Endothelial cell of umbilical vein (primary cell): ENCODE results near the gene CDKN2D. TPM values are rescaled to one million over a fixed set of nuclear protein-coding genes. Genes with fewer than 3 reads are reported as not detected.

ENCODE experiments used
- BruUV-seq: library from RNA; stranded (reverse); fragments of 400-500 nt; replicated peaks from 2 replicates; lab custom pipeline; 2021; lab: Mats Ljungman, UMichigan
- CTCF ChIA-PET: fragments of 300-600, 350-600 bp; sonication (Branson Sonifier 250); formaldehyde crosslinking; loops from one replicate; lab custom pipeline; 2021; ENCODE audit warnings: antibody characterized with exemption, inconsistent platforms; lab: Charles Lee
- POLR2A ChIA-PET: fragments of 300-600, 350-600 bp; sonication (Branson Sonifier 250); formaldehyde crosslinking; loops from one replicate; lab custom pipeline; 2021; ENCODE audit warnings: antibody characterized with exemption, inconsistent platforms; lab: Charles Lee
- DNase-seq: peaks from one replicate; pipeline ENCODE4 v3.0.0-alpha.2; 2011; ENCODE audit warnings: low read depth, low spot score
- FAIRE-seq: peaks from 2 replicates; lab custom pipeline; 2011; peaks lifted over from hg19 to GRCh38; lab: Jason Lieb, UNC
- H2AFZ ChIP-seq: 2 replicates; pipeline ENCODE4 v1.6.0; 2012; ENCODE audit warnings: low read depth, low read length, control low read depth, inconsistent platforms
- H3K27ac ChIP-seq: 2 replicates; pipeline ENCODE4 v1.5.1; 2011; ENCODE audit warnings: low read depth, mild to moderate bottlenecking, control low read depth, low read length, moderate library complexity; ENCODE audit not compliant: insufficient read depth
- H3K27me3 ChIP-seq, 2 experiments: 2 replicates each; pipeline versions ENCODE4 v1.6.0 to v1.6.1; 2011; ENCODE audit warnings: low read length in 2 of 2, mixed read lengths in 1 of 2; ENCODE audit not compliant: control insufficient read depth in 2 of 2, insufficient read depth in 2 of 2
- H3K36me3 ChIP-seq, 2 experiments: 2 replicates in 1 of 2; 3 replicates in 1 of 2; pipeline ENCODE4 v1.5.1; 2011; ENCODE audit warnings: low read length in 2 of 2, mild to moderate bottlenecking in 1 of 2, moderate library complexity in 1 of 2; ENCODE audit not compliant: control insufficient read depth in 2 of 2, insufficient read depth in 2 of 2; ENCODE audit errors: extremely low read depth in 1 of 2
- H3K4me1 ChIP-seq: 3 replicates; pipeline ENCODE4 v1.5.1; 2011; ENCODE audit warnings: mild to moderate bottlenecking, low read length; ENCODE audit not compliant: control insufficient read depth, insufficient read depth; ENCODE audit errors: extremely low read depth
- H3K4me2 ChIP-seq: 2 replicates; pipeline ENCODE4 v1.6.1; 2011; ENCODE audit warnings: low read length, control low read depth, mixed read lengths; ENCODE audit not compliant: insufficient read depth
- H3K4me3 ChIP-seq, 3 experiments: fragments of 200-600 bp in 1 of 3; sonication (generic), shearing (Covaris generic) in 1 of 3; replicated peaks in 1 of 3; 2 replicates each; pipeline ENCODE4 v1.5.1; 2011 to 2016; ENCODE audit warnings: control low read depth in 3 of 3, low read length in 3 of 3, mild to moderate bottlenecking in 2 of 3, inconsistent platforms in 1 of 3, low read depth in 1 of 3, moderate library complexity in 1 of 3; ENCODE audit not compliant: insufficient read depth in 1 of 3
- H3K79me2 ChIP-seq: 2 replicates; pipeline ENCODE4 v1.6.0; 2012; ENCODE audit warnings: low read length, inconsistent platforms; ENCODE audit not compliant: control insufficient read depth, insufficient read depth
- H3K9ac ChIP-seq: replicated peaks from 2 replicates; pipeline ENCODE3; 2011; ENCODE audit warnings: low read length, control low read depth; ENCODE audit not compliant: insufficient read depth; ENCODE audit errors: extremely low read depth
- H3K9me1 ChIP-seq: replicated peaks from 3 replicates; pipeline ENCODE4 v1.6.0; 2011; ENCODE audit warnings: mild to moderate bottlenecking, low read length; ENCODE audit not compliant: control insufficient read depth, insufficient read depth; ENCODE audit errors: extremely low read depth
- H3K9me3 ChIP-seq: replicated peaks from 2 replicates; pipeline ENCODE4 v1.5.1; 2012; ENCODE audit warnings: low read length, inconsistent platforms; ENCODE audit not compliant: control insufficient read depth, insufficient read depth
- H4K20me1 ChIP-seq: replicated peaks from 2 replicates; pipeline ENCODE3; 2011; ENCODE audit warnings: mild to moderate bottlenecking, low read length; ENCODE audit not compliant: control insufficient read depth, insufficient read depth; ENCODE audit errors: extremely low read depth
- CTCF ChIP-seq, 2 donors: IDR thresholded peaks; 1 replicate in 1 of 2; 2 replicates in 1 of 2; pipeline ENCODE4 v1.5.1; 2011; ENCODE audit warnings: low read length in 2 of 2, mild to moderate bottlenecking in 2 of 2, moderate library complexity in 2 of 2, control low read depth in 1 of 2, inconsistent platforms in 1 of 2, low read depth in 1 of 2; ENCODE audit not compliant: insufficient read depth in 1 of 2; ENCODE audit errors: extremely low read depth in 1 of 2
- EZH2 ChIP-seq: IDR thresholded peaks from 2 replicates; pipeline ENCODE4 v1.6.1; 2012; ENCODE audit warnings: borderline replicate concordance, low read depth, mild to moderate bottlenecking, moderate library complexity, low read length, inconsistent platforms; ENCODE audit not compliant: severe bottlenecking
- FOS ChIP-seq: IDR thresholded peaks from 2 replicates; pipeline ENCODE4 v1.6.1; 2011; ENCODE audit warnings: mild to moderate bottlenecking, low read length, moderate library complexity, borderline replicate concordance; ENCODE audit not compliant: insufficient read depth
- GATA2 ChIP-seq: IDR thresholded peaks from 2 replicates; pipeline ENCODE4 v1.7.0; 2011; ENCODE audit warnings: low read depth, mild to moderate bottlenecking, moderate library complexity, mixed read lengths, low read length; ENCODE audit not compliant: insufficient read length, insufficient read depth
- JUN ChIP-seq: IDR thresholded peaks from 2 replicates; pipeline ENCODE4 v1.6.1; 2011; ENCODE audit warnings: borderline replicate concordance, low read depth; ENCODE audit not compliant: insufficient read length, insufficient read depth
- MAX ChIP-seq: IDR thresholded peaks from 2 replicates; pipeline ENCODE4 v1.6.1; 2011; ENCODE audit not compliant: insufficient read depth, insufficient read length
- MYC ChIP-seq: IDR thresholded peaks from one replicate; pipeline ENCODE4 v1.6.1; 2011; ENCODE audit warnings: mild to moderate bottlenecking, low read depth, low read length
- POLR2A ChIP-seq: IDR thresholded peaks from 2 replicates; pipeline ENCODE4 v1.6.1; 2012; ENCODE audit warnings: low read depth, mild to moderate bottlenecking, control low read depth, low read length
- POLR2AphosphoS5 ChIP-seq: IDR thresholded peaks from 2 replicates; pipeline ENCODE4 v1.6.1; 2012; ENCODE audit warnings: low read depth, mild to moderate bottlenecking, control low read depth, low read length, moderate library complexity; ENCODE audit not compliant: insufficient read depth
- dilution Hi-C: fragments of 300-500 bp; cut with MboI; formaldehyde crosslinking; loops from one replicate; pipeline ENCODE4 v1.15.0; 2019; ENCODE audit warnings: low sequenced_read_pairs; ENCODE audit not compliant: extremely low pct_ligation_motif_present
- intact Hi-C: fragments of 100-400 bp; cut with micrococcal nuclease; formaldehyde crosslinking; loops from one replicate; pipeline ENCODE4 v1.10.0; 2022
- polyA plus RNA-seq, 4 experiments: library from polyadenylated mRNA; depleted of rRNA in 3 of 4; stranded (reverse) in 3 of 4; unstranded in 1 of 4; fragments of >200 nt; gene quantifications; 2 replicates each; pipeline versions ENCODE4 v1.2.1 to v1.2.3, GENCODE V29; 2011 to 2012; ENCODE audit warnings: missing spikeins in 1 of 4
- total RNA-seq: library from RNA; stranded (reverse); gene quantifications from 2 replicates; pipeline ENCODE4 v1.2.3, GENCODE V29; 2021

Gene CDKN2D
- total and polyA plus RNA-seq, 2 donors (not counting 3 experiments of a cell fraction or from before 2014, with no cell fraction given): 5.9 to 9.8 TPM

GRCh38 chr19:10612499-10613119 is 43.8 kb upstream of the CDKN2D start:
- Histone ChIP-seq H3K27ac (no peak overlapping the region), H3K4me1 (no peaks in the 10 kb centered on the region), H4K20me1 (no peaks in the 10 kb centered on the region), H3K9me1 (no peaks in the 10 kb centered on the region), H3K9ac (no peak overlapping the region), H3K4me3 (no peak overlapping the region), H3K4me2 (no peak overlapping the region), H2AFZ (no peak overlapping the region), H3K79me2 (no peaks in the 10 kb centered on the region), H3K27me3 (no peaks in the 10 kb centered on the region), H3K36me3 (no peaks in the 10 kb centered on the region), H3K9me3 (no peaks in the 10 kb centered on the region)
- ChIA-PET CTCF (interaction anchor here (0.8 to 2.1 kb wide), 6 partner anchors 10 to 87 kb away, joined by 3 to 17 read pairs (median 5); partner anchors contain the start of gene SLC44A2), POLR2A (interaction anchor here (0.5 kb wide), 1 partner anchor 14 kb away, joined by 4 read pairs; no protein-coding TSS in a partner anchor)
- dilution Hi-C loops: no loop called here
- TF ChIP-seq POLR2A (no peak), MYC (no peak), GATA2 (no peak), MAX (no peak), CTCF (IDR thresholded peaks at IDR 0.05; ENCODE audit: extremely low read depth in 1 of 2, insufficient read depth in 1 of 2, low read depth in 1 of 2, low read length in 2 of 2) (no peak), EZH2 (no peak), POLR2AphosphoS5 (no peak), JUN (no peak), FOS (no peak)
- FAIRE-seq: no peak
- intact Hi-C loops: no loop called here
- DNase-seq: no peak
- BruUV-seq: no TSS peak
